CD4-positive, alpha-beta T cell treated with Interleukin-4 for 4 hours (primary cell): ENCODE measurements around the gene NRTN.
A peak's percentile ranks its signal among the peaks of the same experiment; 100 is the strongest.

Experiments used
- DNase-seq: peaks from one replicate; pipeline ENCODE4 v3.0.0-alpha.2; 2020

NRTN gene

GRCh38 chr19:5817218-5817617, 12.4 kb downstream of the NRTN start:
- no peak for DNase-seq

- no peak for DNase-seq
Observed at GRCh38 chr19:5818594-5818993, 13.7 kb downstream of the NRTN start.

DNA sequence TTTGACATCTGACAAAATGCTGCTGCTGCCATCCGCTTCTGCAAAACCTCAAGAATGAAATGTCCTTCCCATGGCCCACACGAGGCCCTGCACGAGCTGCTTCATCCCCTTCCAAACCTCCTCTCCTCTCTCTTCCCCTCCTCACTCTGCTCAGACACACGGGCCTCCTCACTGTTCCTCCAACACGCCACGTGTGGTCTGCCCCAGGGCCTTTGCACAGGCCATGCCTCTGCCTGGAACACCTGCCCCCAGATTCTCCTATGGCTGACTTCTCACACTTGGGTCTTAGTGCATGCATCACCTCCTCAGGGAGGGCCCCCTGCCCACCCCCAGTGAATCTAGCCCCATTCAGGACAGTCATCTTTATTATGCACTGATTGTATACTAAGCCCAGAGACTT, 15.9 kb downstream of the NRTN start:
- DNase-seq: no peak

DNA sequence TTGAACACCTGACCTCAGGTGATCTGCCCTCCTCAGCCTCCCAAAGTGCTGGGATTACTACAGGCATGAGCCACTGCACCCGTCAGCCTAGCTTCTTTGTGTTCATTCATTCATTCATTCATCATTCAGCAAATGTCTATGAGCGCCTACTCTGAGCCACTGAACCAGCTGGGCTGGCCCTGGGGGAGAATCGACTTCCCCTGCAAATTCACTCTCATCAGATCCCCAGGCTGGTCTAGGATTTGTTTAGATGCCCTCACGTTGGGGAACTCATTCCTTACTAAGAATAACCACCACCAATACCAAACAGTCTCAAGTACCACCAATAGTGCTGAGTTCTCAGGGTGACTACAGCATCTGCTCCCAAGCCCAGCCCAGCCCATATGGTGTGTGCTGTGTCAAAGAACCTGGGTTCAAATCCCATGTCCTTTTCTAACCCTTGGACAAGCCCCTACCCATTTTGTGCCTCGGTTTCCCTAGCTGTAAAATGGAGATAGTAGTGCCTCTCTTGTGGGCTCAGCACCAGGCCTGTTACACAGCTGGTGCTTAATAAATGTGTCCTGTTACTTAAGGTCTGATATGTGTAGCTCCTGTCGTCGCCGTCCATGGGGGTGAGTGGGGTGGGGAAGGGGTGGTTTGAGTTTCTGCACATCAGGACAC, 16.8 kb downstream of the NRTN start:
- no peak for DNase-seq

- DNase-seq: no peak
Observed at GRCh38 chr19:5822181-5822844, 17.4 kb downstream of the NRTN start.

DNA sequence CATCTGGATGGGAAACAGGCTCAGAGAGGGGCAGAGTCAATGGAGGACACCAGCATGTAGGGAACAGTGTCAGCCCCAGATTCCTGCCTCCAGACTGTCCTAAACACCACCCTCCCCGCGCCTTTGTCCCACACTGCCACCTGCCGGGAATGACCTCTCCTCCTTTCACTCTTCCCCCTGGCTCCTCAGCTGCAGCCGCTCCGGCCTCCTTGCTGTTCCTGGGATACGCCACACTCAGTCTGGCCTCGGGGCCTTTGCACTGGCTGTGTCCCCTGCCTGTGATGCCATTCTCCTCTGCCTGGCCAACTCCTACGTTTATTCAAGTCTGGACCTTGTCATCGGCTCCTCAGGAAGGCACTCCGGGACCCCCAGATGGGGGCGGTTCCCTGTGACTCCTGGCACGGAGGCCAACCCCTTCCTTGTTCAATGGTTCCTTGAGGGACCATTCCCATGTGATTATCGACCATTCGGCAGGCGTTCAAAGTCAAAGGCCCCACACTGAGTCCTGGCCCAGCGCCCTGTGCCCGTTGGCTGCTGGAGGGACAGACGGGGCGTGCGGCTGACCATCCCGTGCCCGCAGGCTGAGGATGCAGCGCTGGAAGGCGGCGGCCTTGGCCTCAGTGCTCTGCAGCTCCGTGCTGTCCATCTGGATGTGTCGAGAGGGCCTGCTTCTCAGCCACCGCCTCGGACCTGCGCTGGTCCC, 18.9 kb downstream of the NRTN start:
- no peak for DNase-seq

DNA sequence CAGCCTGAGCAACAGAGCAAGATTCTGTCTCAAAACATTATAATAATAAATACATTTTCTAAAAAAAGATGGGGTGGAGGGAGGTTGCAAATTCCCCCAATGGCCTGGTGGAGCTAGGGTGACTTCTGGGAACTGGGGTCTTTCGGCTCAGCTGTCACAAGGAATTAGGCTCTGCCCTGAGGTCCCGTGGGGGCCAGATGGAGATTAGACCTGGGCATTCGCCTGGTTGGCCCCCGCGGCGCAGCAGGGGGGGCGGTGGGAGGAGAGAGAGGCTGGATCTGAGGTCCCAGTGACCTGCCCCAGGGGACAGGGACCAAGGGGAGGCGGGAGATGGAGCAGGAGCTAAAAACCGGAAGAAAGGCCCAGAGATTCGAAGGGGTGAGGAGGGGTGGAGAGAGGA, 19.9 kb downstream of the NRTN start:
- DNase-seq: no peak

DNA sequence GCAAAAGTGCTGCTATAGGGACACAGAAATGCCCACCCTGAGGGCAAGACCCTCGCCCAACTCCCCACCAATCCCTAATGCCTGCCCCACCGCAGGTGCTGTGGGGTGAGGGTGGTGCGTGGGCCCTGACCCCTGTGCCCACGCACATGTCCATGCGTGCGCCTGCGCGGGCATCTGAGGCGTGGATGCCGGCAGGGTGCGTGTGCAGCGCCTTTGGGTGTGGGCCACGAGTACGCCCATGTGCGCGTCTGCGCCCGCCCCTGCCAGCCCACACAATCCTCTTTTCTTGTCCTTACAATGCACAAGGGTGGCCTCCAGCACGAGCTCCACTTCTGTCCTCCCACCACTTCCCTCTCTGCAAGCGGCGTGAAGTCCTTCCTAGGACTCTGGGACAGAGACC, 20.3 kb downstream of the NRTN start:
- no peak for DNase-seq

DNA sequence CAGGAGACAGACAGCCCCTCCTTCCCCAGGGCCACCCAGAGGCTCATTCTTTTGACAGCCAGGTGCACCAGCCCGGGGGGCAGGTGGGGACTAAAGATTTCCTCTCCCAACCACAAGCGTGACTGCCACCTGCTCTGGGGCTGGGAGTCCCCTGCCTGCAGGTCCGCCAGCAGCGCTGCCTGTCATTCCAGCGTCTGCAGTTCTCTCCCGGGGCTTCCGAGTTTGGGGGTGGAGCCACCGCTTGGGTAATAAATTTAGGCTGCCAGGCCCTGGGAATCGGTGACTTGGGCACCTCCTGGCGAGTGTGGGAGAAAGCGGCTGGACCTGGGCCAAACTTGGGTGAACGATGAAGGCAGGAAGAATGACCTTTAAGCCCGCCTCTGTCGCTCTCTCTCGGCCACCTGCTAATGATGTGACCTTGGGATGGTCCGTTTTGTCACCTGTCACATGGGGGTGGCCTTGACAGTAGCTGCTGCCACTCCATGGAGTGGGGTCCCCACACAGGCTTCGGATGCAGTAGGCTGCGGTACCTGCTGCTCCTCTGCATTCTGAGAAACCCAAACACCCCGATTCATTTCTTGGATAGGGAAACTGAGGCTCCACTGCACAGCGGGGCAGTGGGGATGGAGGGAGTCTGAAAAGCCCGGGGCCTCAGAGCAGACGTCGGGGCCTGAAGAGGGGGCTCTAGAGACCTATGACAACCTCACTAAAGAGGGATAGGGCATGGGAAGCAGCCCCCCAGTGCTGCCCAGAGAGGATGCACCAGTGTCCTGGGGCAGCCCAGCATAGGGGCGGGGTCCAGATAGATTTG, 21.9 kb downstream of the NRTN start:
- peak; percentile 6 for DNase-seq

GRCh38 chr19:5827342-5827890, 22.5 kb downstream of the NRTN start:
- no peak for DNase-seq

DNA sequence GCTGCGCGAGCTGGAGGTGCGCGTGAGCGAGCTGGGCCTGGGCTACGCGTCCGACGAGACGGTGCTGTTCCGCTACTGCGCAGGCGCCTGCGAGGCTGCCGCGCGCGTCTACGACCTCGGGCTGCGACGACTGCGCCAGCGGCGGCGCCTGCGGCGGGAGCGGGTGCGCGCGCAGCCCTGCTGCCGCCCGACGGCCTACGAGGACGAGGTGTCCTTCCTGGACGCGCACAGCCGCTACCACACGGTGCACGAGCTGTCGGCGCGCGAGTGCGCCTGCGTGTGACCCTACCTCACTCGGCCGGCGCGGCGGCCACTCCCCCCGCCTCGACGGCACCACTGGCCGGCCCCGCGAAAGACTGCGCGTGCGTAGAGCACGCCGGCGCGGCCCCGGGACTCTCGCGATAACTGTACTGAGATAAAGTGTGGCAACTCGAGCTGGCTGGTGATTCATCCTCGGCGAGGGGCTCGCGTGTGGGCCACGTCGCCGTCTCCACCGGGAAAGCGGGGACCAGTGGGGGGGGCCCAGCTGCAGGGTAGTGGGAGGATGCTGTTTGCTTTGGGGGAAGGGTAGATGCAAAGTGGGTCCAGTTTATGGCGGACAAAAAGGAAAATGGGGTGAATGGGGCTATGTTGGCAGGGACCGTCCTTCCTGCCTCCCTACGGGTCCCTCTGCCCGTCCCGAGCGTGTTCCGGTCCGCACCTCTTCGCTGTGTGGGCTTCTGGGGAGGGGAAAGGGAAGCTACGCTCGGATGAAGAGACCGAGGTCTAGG, 23.2 kb downstream of the NRTN start:
- peak; percentile 92 for DNase-seq

GRCh38 chr19:5828661-5829566, 24.0 kb downstream of the NRTN start:
- no peak for DNase-seq

DNA sequence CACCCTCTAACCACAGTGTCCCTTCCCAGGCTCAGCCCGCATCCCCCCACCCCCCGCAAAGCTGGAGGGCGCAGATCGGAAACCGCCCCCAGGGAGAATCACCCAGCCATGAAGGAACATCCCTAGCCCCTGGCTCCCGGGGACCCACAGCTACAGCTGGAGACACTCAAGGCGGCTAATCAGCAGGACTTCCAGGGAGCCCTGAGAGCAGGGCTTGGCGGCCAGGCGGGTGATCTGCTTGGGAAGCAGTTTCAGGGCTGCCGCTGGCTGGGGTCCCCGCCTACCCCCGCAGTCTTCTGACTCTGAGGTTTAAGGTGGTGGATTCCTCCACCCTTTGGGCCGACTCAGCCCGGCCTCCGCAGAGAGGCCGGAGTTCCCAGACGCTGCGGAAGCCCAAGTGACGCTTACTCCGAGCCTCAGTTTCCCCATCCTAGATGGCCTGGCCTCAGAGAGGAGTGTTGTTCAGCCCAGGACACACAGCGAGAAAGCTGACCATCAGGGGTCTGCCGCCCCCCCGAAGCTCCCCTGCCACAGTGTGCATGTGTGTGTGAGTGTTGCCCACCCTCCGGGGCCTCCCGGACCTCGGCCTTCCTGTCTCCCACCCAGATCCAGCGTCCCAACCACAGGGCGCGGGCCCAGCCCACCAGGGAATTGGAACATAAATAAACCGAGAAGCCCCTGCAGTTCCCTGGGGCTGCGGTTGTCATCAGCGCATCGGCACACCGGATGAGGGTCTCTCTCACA, 24.9 kb downstream of the NRTN start:
- DNase-seq: no peak

GRCh38 chr19:5831159-5831558, 26.3 kb downstream of the NRTN start:
- no peak for DNase-seq

- no peak for DNase-seq
Observed at GRCh38 chr19:5832061-5832460, 27.2 kb downstream of the NRTN start.

- DNase-seq: no peak
Observed at GRCh38 chr19:5832527-5833216, 27.8 kb downstream of the NRTN start.

GRCh38 chr19:5837761-5838352, 33.0 kb downstream of the NRTN start:
- no peak for DNase-seq

DNA sequence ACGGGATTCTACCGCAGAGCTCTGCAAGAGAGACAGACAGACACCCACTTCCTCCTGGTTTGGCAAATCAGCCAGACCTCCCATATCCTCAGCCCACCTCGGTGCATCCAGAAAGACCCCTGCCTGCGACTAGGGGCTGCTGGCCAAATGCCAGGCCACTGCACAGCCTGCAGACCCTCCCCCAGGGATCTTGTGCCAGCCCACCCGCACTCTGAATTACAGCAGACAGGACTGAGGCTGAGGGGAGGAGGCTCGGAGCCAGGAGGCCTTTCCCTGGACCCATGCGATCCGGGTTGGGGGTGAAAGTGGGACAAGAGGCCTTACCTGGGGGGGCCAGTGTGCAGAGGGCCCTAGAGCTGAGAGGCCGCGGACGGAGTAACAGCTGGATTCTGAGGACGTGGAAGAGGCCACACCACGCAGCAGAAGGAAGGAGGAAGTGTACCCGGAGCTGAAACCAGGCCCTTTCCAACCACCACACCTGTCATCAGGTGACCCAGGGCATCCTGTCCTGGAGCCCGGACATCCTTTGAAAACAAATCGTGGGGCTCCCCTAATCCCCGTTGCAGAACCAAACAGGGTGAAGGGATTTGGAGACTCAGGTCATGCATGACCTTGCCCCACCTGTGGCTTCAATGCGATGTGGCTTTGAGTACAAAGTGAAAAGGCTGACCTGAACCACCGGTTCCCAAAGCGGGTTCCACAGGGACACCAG, 33.6 kb downstream of the NRTN start:
- DNase-seq: no peak
